A549 (cell line): Measurements from ENCODE around the gene ZNF511.

Experiments used
- CHD2 ChIP-seq: fragments of 150-350 bp; IDR thresholded peaks from 2 replicates; pipeline ENCODE4 v1.6.1; 2014; ENCODE audit warnings: low read length; ENCODE audit not compliant: partially characterized antibody
- PHF8 ChIP-seq: fragments of 200-600 bp; sonication (generic); IDR thresholded peaks from 2 replicates; pipeline ENCODE4 v1.6.1; 2016; ENCODE audit warnings: low read depth, mild to moderate bottlenecking, antibody characterized with exemption, moderate library complexity, borderline replicate concordance
- POLR2A ChIP-seq: IDR thresholded peaks from 2 replicates; pipeline ENCODE4 v1.6.1; 2012; ENCODE audit warnings: mild to moderate bottlenecking, low read length
- RAD21 ChIP-seq, 2 experiments: fragments of >200 bp in 1 of 2; sonication (Bioruptor Twin) in 1 of 2; formaldehyde crosslinking in 1 of 2; IDR thresholded peaks in 1 of 2; conservative IDR thresholded peaks in 1 of 2; 2 replicates in 1 of 2; 3 replicates in 1 of 2; pipeline ENCODE4 v1.6.1; 2012 to 2018; ENCODE audit warnings: inconsistent platforms in 1 of 2
- RARB ChIP-seq: fragments of 250-450 bp; sonication (Bioruptor Pico); IDR thresholded peaks from 2 replicates; pipeline ENCODE4 v1.8.0; 2021; ENCODE audit warnings: mild to moderate bottlenecking, moderate library complexity
- RFX5 ChIP-seq: fragments of 450-650 bp; IDR thresholded peaks from 2 replicates; pipeline ENCODE4 v1.7.1; 2014; ENCODE audit warnings: antibody characterized with exemption, mild to moderate bottlenecking, moderate library complexity
- RNF2 ChIP-seq: fragments of 200-600 bp; sonication (generic); IDR thresholded peaks from 2 replicates; pipeline ENCODE4 v1.6.1; 2016; ENCODE audit warnings: low read depth, mild to moderate bottlenecking, antibody characterized with exemption, moderate library complexity, borderline replicate concordance
- SMC3 ChIP-seq: fragments of >200 bp; sonication (Bioruptor Twin); formaldehyde crosslinking; IDR thresholded peaks from 3 replicates; pipeline ENCODE4 v1.6.1; 2018; ENCODE audit warnings: inconsistent platforms
- SREBF2 ChIP-seq: fragments of 450-650 bp; IDR thresholded peaks from 2 replicates; pipeline ENCODE4 v1.6.1; 2014; ENCODE audit warnings: mild to moderate bottlenecking, moderate library complexity
- ZFP36 ChIP-seq: fragments of 450-650 bp; IDR thresholded peaks from 2 replicates; pipeline ENCODE4 v1.6.1; 2014; ENCODE audit warnings: borderline replicate concordance; ENCODE audit not compliant: partially characterized antibody
- TF ChIP-seq, protein P1 (sequence below): fragments of >200 bp; sonication (Bioruptor Twin); formaldehyde crosslinking; IDR thresholded peaks from 3 replicates; pipeline ENCODE4 v1.5.1; 2016
- TF ChIP-seq, protein P2 (sequence below): fragments of 450-650 bp; IDR thresholded peaks from 2 replicates; pipeline ENCODE4 v1.6.1; 2014; ENCODE audit warnings: antibody characterized with exemption
- TF ChIP-seq, protein P3 (sequence below): IDR thresholded peaks from 2 replicates; pipeline ENCODE4 v1.6.1; 2012

DNA sequence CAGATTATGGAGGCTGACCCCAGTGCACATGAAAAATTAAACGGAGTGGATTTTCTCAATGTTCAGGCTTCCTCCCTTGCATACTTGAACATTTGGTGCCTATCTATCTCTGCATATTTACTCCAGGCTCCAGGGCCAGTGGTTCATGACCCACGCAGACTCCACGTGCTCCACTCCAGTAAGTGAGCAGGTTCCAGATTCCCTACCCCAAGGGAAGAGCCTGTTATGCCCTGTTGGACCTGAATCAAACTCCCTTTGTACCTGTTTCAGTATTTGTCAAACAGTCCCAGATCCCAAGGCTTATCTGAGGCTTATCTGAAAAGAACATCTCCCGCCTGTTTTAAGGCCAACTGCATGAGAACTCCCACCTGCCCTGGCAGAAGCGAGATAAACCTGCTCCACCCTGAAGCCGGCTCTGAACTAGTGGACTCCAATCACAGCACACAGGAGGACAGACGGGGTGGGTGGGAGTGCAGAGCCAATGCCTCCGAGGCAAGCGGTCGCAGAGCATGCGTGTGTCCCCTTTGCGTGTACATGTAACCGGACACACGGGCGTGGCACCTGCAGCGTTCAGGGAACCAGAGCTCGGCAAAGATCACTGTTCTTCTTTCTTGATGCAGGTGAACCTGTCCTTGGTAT lies 51.4 kb downstream of the ZNF511 start:
- TF ChIP-seq, protein P1, sequence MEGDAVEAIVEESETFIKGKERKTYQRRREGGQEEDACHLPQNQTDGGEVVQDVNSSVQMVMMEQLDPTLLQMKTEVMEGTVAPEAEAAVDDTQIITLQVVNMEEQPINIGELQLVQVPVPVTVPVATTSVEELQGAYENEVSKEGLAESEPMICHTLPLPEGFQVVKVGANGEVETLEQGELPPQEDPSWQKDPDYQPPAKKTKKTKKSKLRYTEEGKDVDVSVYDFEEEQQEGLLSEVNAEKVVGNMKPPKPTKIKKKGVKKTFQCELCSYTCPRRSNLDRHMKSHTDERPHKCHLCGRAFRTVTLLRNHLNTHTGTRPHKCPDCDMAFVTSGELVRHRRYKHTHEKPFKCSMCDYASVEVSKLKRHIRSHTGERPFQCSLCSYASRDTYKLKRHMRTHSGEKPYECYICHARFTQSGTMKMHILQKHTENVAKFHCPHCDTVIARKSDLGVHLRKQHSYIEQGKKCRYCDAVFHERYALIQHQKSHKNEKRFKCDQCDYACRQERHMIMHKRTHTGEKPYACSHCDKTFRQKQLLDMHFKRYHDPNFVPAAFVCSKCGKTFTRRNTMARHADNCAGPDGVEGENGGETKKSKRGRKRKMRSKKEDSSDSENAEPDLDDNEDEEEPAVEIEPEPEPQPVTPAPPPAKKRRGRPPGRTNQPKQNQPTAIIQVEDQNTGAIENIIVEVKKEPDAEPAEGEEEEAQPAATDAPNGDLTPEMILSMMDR = no peak
- TF ChIP-seq, protein P2, sequence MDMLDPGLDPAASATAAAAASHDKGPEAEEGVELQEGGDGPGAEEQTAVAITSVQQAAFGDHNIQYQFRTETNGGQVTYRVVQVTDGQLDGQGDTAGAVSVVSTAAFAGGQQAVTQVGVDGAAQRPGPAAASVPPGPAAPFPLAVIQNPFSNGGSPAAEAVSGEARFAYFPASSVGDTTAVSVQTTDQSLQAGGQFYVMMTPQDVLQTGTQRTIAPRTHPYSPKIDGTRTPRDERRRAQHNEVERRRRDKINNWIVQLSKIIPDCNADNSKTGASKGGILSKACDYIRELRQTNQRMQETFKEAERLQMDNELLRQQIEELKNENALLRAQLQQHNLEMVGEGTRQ = no peak
- no peak for TF ChIP-seq CHD2
- no peak for TF ChIP-seq POLR2A
- no peak for TF ChIP-seq SMC3
- TF ChIP-seq SREBF2 = no peak
- no peak for TF ChIP-seq RNF2
- TF ChIP-seq ZFP36 = no peak
- no peak for TF ChIP-seq RAD21 (conservative IDR thresholded peaks at IDR 0.05 in 1 of 2, IDR thresholded peaks at IDR 0.05 in 1 of 2)
- TF ChIP-seq RARB (CRISPR knock-in tag) = no peak
- no peak for TF ChIP-seq PHF8
- TF ChIP-seq, protein P3, sequence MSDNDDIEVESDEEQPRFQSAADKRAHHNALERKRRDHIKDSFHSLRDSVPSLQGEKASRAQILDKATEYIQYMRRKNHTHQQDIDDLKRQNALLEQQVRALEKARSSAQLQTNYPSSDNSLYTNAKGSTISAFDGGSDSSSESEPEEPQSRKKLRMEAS = no peak
- TF ChIP-seq RFX5 = no peak
